ENCODE data around the gene PSD4. TPM values are rescaled to one million over a fixed set of nuclear protein-coding genes. Genes with fewer than 3 reads are reported as not detected.

PSD4 gene
- total RNA-seq, 1 donor from 2014 or later, result 13.5 TPM

GRCh38 chr2:113142290-113142689, 31.5 kb upstream of the PSD4 start:
- DNase-seq (ENCODE audit: low read depth), result no peak

DNA sequence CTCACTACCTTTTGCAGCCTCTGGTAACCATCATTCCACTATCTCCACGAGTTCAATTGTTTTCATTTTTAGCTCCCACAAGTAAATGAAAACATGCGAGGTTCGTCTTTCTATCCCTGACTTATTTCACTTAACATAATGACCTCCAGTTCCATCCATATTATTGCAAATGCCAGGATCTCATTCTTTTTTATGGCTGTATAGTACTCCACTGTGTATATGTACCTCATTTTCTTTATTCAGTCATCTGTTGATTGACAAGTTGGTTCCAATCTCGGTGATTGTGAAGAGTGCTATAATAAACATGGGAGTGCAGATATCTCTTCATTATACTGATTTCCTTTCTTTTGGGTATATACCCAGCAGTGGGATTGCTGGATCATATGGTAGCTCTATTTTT, 29.5 kb upstream of the PSD4 start:
- no peak for DNase-seq (ENCODE audit: low read depth)

DNA sequence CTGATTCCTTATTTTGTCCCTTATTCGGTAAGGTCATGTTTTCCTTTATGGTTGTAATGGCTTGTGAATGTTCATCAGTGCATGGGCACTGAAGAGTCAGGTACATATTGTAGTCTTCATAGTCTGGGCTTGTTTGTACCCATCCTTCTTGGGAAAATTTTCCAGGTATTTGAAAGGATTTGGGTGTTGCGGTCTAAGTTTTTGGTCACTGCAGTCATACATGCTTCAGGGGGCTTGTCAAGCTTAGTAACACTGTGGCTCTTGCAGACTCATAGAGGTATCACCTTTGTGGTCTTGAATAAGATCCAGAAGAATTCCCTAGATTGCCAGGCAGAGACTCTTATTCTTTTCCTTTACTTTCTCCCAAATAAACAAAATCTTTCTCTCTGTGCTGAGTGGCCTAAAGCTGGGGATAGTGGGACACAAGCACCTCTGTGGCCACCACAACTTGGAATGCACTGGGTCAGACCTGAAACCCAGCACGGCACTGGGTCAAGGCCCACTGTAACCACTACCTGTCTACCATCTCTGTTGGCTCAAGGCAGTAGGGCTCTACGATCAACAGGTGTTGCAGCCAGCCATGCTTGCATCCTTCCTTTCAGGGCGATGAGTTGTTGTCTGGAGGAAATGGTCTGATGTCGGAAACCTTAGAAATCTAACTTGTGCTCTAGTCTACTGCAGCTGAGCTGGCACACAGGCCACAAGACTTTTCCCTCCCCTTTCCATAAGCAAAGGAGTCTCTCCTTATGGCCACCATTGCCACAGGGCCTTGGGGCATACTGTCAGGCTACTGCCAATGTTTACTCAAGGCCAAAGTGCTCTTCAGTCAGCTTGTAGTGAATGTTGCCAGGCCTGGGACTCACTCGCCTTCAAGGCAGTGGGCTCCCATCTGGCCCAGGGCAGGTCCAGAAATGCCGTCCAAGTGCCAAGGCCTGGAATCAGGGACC, 24.9 kb upstream of the PSD4 start:
- DNase-seq (ENCODE audit: low read depth), result no peak

DNA sequence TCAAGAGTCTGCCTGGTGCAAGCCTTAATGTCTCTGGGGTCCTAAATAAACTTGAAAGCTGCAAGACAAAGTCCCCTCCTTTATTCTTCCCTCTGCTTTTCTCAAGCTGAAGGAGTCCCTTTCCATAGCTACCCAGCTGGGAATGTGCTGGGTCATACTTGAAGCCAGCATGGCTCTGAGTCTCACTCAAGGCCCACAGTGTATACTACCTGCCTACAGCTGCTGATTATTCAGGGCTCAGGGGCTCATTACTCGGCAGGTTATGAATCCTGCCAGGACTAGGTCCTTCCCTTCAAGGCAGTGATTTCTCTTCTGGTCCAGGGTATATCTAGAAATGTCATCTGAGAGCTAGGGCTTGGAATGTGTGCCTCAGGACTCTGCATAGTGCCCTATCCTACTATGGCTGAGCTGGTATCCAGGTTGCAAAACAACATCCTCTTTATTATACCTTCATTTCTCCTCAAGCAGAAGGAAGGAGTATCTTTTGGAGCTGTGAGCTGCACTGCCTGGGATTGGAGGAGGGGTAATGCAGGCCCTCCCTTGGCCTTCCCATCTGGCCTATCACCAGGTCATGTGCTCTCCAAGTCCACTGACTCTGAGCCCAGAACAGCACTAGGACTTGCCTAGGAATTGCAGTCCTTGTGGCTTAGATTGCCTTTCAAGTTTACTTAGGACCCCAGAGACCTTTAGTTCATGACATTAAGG, 24.1 kb upstream of the PSD4 start:
- DNase-seq (ENCODE audit: low read depth), result no peak

DNA sequence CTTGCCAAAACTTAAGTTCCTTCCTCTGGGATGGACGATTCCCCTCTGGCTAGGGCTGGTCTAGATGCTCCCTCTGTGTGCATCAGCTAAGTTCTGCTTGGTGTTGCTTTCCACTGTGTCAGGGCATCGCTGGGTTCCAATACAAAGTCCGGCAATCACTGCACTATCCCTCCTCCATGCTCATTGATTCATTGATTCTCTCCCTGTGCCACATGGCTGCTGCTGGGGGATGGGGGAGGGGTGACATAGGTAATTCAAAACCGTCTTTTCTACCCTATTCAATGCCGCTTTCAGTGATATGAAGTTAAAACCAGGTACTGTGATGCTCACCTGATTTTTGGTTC, 23.5 kb upstream of the PSD4 start:
- no peak for DNase-seq (ENCODE audit: low read depth)

GRCh38 chr2:113155331-113155730, 18.4 kb upstream of the PSD4 start:
- no peak for DNase-seq (ENCODE audit: low read depth)

DNA sequence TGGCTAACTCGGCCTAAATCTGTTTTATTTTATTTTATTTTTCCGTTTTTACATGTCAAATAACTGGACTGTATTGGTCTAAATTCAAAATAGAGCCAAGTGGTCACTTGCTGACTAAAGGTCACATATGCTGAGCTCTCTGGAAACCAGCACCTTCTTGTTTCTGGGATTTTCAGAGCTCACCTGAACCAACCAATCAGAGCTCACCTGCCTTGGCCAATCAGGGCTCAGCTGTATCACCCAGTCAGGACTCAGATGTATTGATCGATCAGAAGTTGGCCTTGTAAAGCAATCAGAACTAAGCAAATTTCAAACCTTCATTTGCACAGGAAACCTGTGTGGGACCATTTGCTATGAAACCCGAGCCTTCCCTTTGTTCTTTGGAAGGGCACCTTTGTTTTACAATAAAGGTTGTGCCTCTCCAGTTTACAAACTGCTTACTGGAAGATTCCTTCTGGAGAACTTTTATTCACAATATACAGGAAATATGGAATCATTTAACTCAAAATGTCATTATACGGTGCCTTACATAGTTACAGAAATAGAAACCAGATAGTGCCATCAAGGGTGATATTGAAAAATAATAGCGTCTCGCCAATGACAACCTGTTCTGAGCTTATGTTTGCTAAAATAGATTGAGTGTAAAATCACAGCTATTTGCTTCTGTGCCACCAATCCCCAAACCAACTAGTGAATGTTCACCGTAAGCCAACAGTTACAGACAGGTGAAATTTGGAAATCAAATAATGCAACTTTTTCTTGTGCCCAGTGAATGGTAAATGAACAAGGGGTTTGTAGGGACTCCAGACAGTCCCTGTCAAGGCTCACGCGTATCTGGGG, 17.3 kb upstream of the PSD4 start:
- DNase-seq (ENCODE audit: low read depth), result peak; percentile 22

DNA sequence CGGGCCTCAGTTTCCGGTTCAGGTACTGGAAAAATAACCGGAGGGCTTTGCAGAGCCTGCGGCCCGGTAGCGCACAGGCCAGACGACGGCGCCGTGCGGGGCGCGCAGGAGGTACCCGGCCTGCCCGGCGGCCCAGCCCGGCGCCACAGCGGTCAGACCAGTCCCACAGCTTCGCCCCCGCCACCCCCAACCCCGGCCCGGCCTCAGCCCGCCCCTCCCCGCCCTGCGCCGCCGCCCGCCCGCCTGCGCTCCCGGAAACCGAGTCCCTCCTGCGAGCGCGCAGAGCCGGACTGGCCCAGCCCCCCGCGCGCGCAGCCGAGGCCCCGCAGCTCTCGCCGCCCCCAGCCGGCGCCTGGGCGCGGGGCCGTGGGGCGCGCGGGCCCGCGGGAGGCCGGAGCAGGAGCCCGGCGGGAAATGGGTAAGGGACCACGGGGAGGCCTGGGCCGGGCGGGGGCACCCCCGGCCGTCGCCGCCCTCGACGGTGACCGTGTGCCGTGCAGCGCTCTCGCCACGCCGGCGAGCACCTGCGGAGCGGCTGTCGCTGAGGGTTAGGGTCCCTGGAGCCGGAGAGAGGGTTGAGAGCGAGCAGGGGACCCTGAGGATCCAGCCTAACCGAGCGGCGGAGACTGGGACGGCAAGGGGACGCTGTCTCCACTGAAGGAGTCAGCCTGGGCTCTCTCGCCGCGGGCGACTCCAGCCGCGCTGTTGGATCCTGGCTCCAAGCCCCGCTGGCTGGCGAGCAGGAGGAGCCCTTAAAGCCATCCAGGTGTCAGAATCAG, 16.5 kb upstream of the PSD4 start:
- no peak for DNase-seq (ENCODE audit: low read depth)

DNA sequence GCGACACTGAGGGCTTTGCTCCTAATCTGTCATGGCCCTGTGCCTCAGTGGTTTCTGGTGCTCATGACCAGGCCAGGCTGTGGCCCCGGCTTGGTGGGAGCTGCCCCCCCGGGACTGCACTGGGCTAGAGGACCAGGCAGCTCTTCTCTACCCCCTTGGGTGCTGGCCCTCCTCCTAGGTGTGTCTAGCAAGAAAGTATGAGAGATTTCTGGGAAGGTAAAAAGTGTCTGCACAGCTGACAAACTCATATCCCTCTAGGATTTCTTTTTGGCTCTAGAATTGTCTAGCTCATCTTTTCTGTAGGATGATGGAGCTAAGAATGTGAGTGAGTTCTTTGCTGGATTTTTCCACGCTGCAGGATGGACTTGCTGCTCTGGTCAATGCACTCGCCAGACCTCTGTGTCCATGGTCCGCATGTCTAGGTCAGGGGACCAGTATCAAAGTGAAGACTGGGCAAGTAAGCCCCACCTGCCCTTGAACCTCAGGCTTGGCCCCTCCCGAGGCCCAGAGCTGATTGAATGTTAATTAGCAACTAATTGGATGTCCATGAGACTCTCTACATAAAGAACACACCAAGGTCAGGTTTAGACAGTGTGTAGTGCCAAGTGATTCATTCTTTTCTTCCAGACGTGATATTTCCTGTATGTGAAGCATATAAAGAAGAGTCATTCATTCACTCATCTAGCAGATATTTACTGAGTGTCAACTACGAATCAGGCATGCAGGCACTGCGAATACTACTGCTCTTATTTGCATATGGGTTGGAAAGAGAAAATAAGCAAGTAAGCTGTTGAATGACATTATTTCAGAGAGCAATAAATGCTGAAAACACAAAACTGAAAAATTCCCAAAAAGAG, 15.6 kb upstream of the PSD4 start:
- DNase-seq (ENCODE audit: low read depth), result peak; percentile 46

DNA sequence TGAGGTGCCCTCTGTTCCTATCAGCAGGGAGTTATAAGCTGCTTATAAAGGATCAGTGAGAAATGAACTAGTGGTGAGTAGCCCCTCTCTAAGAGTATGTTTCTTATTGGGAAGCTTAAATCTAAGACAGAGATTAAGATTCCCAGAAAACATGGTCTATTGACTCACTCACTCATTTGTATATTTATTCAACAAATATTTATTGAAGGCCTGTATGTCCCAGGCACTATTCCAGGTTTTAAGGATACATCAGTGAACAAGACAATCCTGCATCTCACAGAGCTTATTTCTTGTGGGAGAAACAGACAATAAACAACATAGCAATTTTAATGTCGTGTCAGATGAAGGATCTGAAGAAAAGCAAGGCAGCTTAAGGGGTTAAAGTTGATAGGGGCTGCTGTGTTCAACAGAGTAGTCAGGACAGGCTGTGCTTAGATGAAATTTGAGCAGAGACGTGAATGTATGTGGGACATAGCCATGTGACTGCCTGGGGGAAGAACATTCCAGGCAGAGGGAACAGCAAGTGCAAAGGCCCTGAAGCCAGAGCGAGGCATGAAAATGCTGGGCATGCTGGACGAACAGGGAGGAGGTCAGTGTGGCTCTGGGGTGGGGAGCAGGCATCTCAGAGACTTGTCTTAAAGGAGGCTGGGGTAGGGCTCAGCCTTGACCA, 14.8 kb upstream of the PSD4 start:
- no peak for DNase-seq (ENCODE audit: low read depth)

- DNase-seq (ENCODE audit: low read depth), result no peak
Observed at GRCh38 chr2:113160248-113160647, 13.5 kb upstream of the PSD4 start.

DNA sequence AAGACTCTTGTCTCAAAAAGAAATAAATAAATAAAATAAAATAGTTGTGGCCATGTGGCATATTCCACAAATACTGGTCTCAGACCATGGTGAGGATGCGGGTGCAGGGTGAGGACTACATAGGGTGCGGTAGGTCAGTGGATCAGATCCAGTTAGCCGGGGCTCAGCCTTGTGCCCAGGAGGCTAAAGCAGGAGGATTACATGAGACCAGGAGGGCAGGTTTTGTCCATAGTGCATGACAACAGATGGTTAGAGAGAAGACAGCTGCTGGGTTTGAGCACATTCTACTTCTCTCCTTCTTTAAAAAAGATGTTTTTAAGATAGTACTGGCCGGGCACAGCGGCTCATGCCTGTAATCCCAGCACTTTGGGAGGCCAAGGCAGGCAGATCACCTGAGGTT, 12.8 kb upstream of the PSD4 start:
- no peak for DNase-seq (ENCODE audit: low read depth)

DNA sequence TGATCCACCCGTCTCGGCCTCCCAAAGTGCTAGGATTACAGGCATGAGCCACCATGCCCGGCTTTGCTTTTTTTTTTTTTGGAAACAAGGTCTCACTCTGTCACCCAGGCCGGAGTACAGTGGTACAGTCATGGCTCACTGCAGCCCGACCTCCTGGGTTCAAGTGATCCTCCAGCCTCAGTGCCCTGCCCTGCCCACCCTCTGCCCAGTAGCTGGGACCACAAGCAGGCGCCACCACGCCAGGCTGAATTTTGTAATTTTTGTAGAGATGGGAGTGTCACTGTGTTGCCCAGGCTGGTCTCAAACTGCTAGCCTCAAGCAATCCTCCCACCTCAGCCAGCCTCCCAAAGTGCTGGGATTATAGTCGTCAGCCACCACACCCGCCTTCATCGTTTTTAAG, 11.6 kb upstream of the PSD4 start:
- DNase-seq (ENCODE audit: low read depth), result no peak

GRCh38 chr2:113162869-113163268, 10.9 kb upstream of the PSD4 start:
- no peak for DNase-seq (ENCODE audit: low read depth)

GRCh38 chr2:113164215-113164929, 9.4 kb upstream of the PSD4 start:
- no peak for DNase-seq (ENCODE audit: low read depth)

GRCh38 chr2:113164930-113165585, 8.7 kb upstream of the PSD4 start:
- no peak for DNase-seq (ENCODE audit: low read depth)

DNA sequence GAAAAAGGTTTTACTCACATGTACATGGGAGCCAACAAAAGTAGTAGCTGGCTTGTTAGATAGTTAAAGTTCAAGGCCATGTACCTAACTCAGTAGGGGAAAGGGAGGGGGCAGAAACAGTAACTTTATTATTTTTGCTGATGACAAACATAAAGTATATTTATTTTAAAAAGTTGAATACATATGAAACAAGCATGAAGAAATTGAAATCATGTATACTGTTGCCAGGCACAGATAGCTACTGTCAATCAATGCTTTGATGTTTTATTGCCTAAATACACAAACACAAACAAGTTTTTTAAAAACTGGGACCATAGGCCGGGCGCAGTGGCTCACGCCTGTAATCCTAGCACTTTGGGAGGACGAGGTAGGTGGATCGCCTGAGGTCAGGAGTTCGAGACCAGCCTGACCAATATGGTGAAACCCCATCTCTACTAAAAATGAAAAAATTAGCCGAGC, 7.6 kb upstream of the PSD4 start:
- DNase-seq (ENCODE audit: low read depth), result no peak

- peak; percentile 49 for DNase-seq (ENCODE audit: low read depth)
Observed at GRCh38 chr2:113167115-113167932, 6.4 kb upstream of the PSD4 start.

All from renal cortical epithelial cell (primary cell).